Activated T-cell treated with anti-CD3 and anti-CD28 coated beads for 24 hours (primary cell): ENCODE data around the gene RSPH10B.
A peak's percentile ranks its signal among the peaks of the same experiment; 100 is the strongest.
"Not testable (repeated sequence)": the region's sequence is repeated elsewhere in the genome, so short reads cannot be mapped to it uniquely, and the experiment has no call there.

Source experiments
- DNase-seq: peaks from one replicate; pipeline ENCODE4 v3.0.0-alpha.2; 2020; ENCODE audit warnings: low read depth

The RSPH10B gene

GRCh38 chr7:5970347-5970911 lies at the start of gene RSPH10B:
Gene RSPH10B (minus strand): TSS chr7:5970689. CDS start chr7:5967116, 3,573 bp downstream.
- not testable (repeated sequence) for DNase-seq

- DNase-seq: no peak
These were observed 46.1 kb upstream of the RSPH10B start for GRCh38 chr7:6016653-6016966.

- DNase-seq: no peak
These were observed 45.6 kb upstream of the RSPH10B start for GRCh38 chr7:6015917-6016652.

- no peak for DNase-seq
These were observed 42.0 kb upstream of the RSPH10B start for GRCh38 chr7:6012355-6013104.

GRCh38 chr7:6011541-6011940 lies 41.1 kb upstream of the RSPH10B start:
- no peak for DNase-seq

- DNase-seq: not testable (repeated sequence)
These were observed 39.9 kb upstream of the RSPH10B start for GRCh38 chr7:6010370-6010769.

- peak; percentile 96 for DNase-seq
These were observed 38.5 kb upstream of the RSPH10B start, which contains the start of the genes AIMP2 and PMS2 for GRCh38 chr7:6008668-6009611. Gene AIMP2 (plus strand): TSS chr7:6009272. CDS start chr7:6009364, 92 bp downstream. Gene PMS2 (minus strand): TSS chr7:6009049. CDS start chr7:6009019, 30 bp downstream.

GRCh38 chr7:6007835-6008590 lies 37.5 kb upstream of the RSPH10B start:
- DNase-seq: not testable (repeated sequence)

- no peak for DNase-seq
These were observed 36.9 kb upstream of the RSPH10B start for GRCh38 chr7:6007386-6007785.

- no peak for DNase-seq
These were observed 26.8 kb upstream of the RSPH10B start for GRCh38 chr7:5997210-5997808.

GRCh38 chr7:5987061-5987460 lies 16.6 kb upstream of the RSPH10B start:
- not testable (repeated sequence) for DNase-seq

GRCh38 chr7:5979680-5980314 lies 9.3 kb upstream of the RSPH10B start:
- DNase-seq: not testable (repeated sequence)

GRCh38 chr7:5973580-5973979 lies 3.1 kb upstream of the RSPH10B start:
- not testable (repeated sequence) for DNase-seq

- not testable (repeated sequence) for DNase-seq
These were observed 6.7 kb downstream of the RSPH10B start for GRCh38 chr7:5963810-5964209.

GRCh38 chr7:5963205-5963604 lies 7.3 kb downstream of the RSPH10B start:
- not testable (repeated sequence) for DNase-seq

- not testable (repeated sequence) for DNase-seq
These were observed 35.5 kb downstream of the RSPH10B start for GRCh38 chr7:5934945-5935450.

- DNase-seq: not testable (repeated sequence)
These were observed 38.4 kb downstream of the RSPH10B start for GRCh38 chr7:5931905-5932644.

GRCh38 chr7:5931250-5931649 lies 39.2 kb downstream of the RSPH10B start:
- not testable (repeated sequence) for DNase-seq

GRCh38 chr7:5930290-5930689 lies 40.2 kb downstream of the RSPH10B start:
- not testable (repeated sequence) for DNase-seq
